Prostate gland (tissue), 2 donors: ENCODE measurements around the gene ARHGEF11.

Experiments
- CTCF ChIP-seq, 4 experiments: fragments of 200-600 bp in 2 of 4; fragments of 450-650 bp in 2 of 4; sonication (generic) in 2 of 4; IDR thresholded peaks; 1 replicate in 3 of 4; 2 replicates in 1 of 4; pipeline ENCODE4 v1.5.1; 2016 to 2019; ENCODE audit warnings: antibody characterized with exemption in 4 of 4, mild to moderate bottlenecking in 2 of 4, moderate library complexity in 2 of 4
- POLR2A ChIP-seq: fragments of 450-650 bp; IDR thresholded peaks from one replicate; pipeline ENCODE4 v1.6.1; 2016; ENCODE audit warnings: antibody characterized with exemption, mild to moderate bottlenecking

- TF ChIP-seq POLR2A (no peak), CTCF (IDR thresholded peaks at IDR 0.05) (no peak)
Measured at GRCh38 chr1:156885880-156886355, 159.6 kb downstream of the ARHGEF11 start.
